ENCODE results near the gene PSME1.

- TF ChIP-seq EZH2phosphoT487 (IDR thresholded peaks at IDR 0.05; ENCODE audit: borderline replicate concordance, low read depth, low read length), result no peak
- no peak for TF ChIP-seq CTCF (conservative IDR thresholded peaks at IDR 0.05; ENCODE audit: low read length)
Measured at GRCh38 chr14:24098229-24098926, 37.6 kb upstream of the PSME1 start.
